ENCODE results near the gene SLCO2A1.
"Not testable (repeated sequence)": the region's sequence is repeated elsewhere in the genome, so short reads cannot be mapped to it uniquely, and the experiment has no call there.

The SLCO2A1 gene

DNA sequence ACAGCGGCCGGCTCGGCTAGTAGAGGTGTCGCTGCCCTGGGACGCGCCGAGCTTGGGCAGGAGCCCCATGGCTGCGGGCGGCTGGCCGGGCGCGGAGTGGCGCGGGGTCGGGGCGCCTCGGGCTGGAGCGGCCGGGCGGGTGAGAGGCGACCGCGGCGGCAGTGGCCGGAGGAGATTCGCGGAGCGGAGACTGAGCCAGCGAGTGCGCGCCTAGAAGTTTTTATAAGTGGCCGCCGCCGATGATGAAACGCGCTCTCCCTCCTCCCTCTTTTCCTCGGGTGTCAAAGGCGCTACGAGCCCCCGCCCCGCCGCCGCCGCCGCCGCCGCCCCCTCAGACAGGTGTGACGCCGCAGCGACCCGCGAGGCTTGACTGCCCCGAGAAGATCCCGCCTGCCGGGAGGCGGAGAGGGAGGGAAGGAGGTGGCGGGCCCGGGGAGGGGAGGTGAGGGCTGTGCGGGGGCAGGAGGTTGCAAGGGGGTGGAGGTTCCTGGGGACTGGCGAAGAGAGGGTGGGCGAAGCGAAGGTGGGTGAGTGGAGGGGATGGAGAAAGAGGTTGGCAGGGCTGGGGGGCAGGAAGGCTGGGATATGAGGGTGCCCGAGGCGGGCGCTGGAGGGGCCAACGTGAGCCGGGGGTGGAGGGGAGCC, at the start of gene SLCO2A1:
Gene SLCO2A1, minus strand, starts transcription at position 192 of the 645 bp plus-strand sequence. Its CDS starts 123 bp downstream, at position 69.
- DNase-seq, result no peak

DNA sequence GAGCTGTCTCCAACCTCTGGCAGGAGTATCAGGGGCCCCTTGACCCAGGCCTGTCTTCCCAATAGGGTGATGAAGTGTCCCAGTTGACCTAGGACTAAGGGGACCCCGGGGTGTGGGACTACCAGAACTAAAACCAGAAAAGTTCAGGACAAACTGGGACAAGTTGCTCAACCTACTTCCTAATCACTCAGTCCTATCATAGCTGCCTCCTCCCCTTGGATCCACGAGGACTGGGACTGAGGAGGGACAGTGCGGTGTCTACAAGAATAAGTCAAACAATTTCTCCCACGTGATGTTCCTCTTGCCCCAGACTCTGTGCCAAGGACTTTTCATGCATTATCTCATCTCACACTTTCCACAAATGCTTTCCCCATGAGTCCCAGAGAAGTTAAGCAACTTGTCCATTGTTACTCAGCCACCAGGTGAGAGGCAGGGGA, 49.4 kb upstream of the SLCO2A1 start:
- no peak for DNase-seq

DNA sequence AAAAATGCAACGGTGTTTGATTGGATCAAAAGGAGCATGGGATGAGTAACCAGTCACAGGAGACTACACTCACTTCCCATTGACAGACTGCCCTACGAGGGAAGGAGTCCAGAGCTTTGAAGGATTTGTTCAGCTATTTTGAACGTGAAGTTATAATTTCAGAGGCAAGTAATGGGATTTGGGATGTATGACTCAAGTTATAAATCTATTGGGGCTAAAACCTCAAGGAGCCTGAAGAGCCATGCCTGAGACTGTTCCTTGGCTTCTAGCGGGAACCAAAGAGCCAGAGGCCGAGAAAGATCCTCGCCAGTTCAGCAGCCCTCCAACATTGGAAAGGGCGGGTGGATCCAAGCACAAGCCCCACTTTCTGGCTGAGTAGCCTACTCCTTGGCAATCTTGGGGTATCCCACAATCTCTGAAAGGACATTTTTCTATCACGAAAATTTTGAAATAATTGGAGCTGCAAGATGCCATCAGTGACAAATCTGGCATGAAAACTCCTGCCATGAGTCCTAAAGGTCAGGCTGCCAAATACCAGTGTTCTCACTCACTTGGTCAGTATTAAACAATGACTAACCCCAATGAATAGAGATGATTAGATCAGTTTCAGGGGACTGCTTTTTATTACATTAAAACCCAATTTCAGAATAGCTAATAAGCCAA, 48.6 kb upstream of the SLCO2A1 start:
- no peak for DNase-seq

DNA sequence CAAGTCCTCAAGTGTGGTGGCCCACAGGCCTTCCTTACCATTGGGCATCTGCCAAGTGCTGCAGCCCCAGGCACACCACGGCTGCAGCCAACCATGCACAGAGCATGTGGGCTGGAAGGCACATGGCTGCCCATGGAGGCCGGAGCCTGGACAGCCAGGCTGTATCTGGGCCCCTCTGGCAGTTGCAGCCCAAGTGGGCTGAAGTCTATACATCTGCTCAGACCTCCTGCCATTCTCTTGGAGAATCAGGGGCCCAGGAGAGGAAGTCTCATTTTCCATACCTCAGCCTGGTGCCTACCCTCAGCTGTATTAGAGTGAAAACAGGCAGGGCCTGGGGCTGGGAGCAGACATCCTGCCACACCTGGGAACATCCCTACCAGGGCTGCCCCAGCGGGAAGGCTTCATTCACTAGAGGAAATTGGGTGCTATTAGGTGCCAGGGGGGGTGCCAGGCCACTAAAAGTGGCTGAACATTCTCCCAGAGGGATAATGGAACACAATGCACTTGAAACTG, 48.0 kb upstream of the SLCO2A1 start:
- no peak for DNase-seq

DNA sequence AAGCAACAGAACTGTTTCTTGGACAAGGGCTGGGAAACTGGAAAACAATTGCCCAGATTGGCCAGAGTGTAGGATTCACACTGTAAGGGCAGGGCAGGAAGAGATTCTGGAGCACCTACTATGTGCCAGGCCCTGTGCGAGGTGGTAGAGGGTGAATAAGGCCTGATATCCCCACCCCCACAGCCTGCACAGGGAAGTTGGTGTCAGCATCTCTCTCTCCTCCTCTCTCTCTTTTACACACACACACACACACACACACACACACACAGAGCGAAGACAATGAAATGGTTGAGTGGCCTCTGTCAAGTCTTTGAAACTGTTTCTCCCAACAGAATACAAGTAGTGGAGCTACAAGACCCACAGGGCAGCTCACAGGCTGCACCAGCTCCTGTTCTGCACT, 47.1 kb upstream of the SLCO2A1 start:
- no peak for DNase-seq

DNA sequence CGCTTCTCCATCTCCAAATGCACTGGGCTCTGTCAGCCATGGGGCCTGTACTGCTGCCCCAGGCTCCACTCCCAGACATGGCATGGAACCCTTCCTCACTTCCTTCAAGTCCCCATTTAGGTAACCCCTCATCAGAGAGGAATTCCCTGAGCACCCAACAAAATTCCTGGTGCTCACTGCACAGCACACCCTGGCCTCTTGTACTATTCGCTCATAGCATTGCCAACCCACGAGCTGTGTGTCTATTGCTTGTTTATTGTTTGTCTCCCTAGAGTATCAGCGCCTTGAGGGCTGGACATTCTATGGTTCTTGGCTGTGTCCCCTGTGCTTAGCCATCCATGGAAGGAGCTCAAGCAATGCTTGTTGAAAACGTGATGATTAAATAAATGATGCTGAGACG, 46.1 kb upstream of the SLCO2A1 start:
- DNase-seq, result no peak

DNA sequence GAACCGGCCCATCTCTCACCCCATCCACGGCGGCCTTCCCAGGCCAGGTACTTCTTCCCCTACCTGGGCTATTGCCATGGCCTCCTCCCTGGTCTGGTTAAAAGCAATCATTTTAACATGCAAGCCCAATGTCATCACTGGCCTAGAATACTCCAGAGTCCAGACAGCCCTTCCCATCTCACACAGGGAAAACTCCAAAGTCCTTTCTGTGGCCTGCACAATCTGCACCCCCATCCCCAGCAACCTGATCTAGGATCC, 45.8 kb upstream of the SLCO2A1 start:
- no peak for DNase-seq

DNA sequence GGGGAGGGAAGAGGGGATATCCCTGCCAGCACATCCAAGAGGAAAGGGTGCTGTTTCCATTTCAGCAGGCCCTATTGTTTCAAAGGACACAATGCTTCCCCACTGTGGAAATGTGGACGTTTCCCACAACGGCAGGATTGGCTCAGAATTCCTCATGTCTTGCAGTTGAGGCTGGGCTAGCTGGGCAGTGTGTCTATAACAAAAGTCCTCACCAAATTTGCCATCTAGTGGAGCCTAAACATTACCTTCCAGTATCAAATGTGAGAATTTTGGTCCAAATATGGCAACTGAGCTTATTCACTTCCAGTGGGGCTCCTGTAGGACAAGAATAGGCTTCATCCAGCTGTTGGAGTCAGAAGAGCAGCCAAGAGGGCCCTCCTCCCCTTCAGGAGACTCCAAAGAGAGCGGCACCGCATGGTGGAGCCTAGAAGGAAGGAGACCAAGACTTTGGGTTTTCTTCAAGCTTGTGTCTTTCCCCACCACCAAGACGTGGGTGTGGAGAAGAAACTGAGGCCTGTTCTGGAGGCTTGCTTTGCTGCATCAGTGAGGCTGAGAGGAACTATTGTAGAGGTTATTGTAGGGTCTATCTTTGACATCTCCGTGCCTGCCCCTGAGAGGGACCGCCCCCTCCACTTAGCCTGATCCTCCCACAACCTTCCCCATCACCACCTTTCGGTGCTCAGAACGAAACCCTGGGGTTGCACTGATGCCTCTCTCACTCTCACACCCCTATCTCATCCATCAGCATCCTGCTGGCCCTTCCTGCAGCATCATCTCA, 45.3 kb upstream of the SLCO2A1 start:
- no peak for DNase-seq

DNA sequence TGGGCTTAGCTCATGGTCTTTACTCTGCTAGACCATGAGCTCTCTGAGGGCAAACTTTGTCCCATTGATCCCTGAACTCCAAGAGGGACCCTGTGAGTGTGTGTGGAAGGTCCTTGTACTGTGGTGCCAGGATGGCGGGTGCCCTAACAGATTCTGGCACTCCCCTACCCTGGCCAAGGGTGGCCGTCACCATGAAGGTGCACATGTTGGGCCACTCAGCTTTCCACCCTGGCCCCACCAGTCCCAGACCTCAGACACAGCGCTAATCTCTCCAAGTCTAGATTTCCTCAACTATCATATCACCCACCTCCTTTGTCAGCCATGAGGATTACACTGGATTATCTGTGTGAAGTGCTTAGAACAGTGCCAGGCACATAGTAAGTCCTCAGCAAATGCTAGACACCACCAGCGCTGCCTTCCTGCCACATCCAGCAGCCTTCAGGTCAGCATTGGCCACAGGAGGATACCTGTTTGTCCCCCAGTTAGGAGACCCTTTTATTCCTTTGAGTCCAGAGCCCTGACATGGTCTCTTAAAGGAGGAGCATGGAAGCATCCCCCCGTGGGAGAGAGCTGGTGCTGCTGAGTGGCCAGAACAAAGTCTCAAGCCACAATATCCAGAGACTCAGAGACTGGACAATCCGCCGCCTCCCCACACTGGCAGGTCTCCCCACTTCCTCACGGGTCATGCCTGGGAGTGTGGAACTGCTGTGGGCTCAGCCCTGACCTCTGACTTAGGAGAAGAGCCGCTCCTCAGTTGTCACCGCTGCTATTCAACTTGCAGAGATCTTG, 44.5 kb upstream of the SLCO2A1 start:
- DNase-seq, result no peak

DNA sequence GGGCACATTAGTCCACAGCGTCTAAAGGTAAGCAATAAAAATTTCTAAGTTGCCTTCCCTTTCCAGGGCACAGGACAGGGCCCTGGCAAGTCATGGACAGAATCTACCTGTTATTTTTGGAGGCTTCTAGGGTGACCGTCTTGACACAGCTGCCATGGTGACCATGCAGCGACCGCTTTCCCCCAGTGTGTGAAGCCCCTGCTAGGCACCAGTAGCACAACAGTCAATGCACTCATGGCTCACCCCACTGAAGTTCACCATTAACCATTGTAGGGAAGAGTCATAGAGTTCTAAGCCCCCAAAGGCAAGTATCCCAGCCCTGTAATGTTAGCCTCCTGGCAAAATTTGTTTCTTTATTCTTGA, 43.8 kb upstream of the SLCO2A1 start:
- DNase-seq, result no peak

DNA sequence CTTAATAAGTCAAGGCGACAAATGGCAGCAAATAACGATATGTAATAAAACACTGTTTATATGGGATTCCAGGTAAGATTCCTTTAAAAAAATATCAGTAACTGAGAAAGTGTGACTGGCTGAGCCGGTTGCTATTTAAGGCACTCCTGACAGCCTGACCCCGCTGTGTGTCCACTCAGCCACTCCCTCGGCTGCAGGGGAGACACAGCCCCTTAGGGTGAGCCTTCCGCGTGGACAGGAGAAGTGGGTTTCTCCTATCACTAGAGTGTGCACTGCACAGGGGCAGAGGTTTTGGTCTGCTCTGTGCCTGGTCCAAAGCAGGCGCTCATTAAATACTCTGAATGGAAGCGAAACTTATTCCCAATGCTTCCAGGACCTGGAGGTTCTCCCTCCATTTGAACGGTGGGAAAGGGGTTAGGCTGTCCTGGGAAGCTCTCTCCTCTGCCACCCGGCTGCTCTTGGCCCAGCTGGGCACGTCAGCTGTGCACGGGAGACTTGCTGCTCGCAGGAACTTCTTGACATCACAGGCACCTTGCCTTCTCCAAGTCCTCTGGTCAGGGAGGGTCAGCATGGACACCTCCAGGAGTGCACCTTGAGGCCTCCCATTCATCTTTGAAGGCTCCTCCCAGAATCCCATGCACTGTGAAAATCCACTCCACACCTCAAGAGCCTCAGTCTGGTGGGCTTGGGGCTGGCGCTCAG, 43.3 kb upstream of the SLCO2A1 start:
- DNase-seq, result no peak

DNA sequence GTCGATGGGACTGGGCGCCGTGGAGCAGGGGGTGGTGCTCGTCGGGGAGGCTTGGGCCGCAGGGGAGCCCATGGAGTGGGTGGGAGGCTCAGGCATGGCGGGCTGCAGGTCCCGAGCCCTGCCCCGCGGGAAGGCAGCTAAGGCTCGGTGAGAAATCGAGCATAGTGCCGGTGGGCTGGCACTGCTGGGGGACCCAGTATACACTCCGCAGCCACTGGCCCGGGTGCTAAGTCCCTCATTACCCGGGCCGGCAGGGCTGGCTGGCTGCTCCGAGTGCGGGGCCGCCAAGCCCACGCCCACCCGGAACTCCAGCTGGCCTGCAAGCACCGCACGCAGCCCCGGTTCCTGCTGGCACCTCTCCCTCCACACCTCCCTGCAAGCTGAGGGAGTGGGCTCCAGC, 40.6 kb upstream of the SLCO2A1 start:
- not testable (repeated sequence) for DNase-seq

DNA sequence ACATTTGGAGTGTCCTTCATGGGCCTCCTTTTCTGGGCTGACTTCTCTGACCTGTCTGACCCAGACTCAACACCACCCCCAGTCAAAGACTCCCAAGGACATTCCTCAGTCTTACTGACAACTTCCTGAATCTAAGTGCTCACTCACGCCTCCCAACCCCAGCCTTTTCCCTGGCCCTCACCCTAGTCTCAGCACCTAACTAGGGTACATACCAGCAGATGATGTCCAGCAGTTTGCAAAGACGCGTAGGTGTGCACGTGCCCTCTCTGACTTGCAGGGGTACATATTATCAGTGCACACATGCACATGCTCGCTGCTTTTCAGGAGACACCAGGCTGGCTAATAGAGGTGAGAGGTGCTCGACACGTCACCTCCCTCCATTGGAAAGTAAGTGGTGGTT, 38.7 kb upstream of the SLCO2A1 start:
- no peak for DNase-seq

DNA sequence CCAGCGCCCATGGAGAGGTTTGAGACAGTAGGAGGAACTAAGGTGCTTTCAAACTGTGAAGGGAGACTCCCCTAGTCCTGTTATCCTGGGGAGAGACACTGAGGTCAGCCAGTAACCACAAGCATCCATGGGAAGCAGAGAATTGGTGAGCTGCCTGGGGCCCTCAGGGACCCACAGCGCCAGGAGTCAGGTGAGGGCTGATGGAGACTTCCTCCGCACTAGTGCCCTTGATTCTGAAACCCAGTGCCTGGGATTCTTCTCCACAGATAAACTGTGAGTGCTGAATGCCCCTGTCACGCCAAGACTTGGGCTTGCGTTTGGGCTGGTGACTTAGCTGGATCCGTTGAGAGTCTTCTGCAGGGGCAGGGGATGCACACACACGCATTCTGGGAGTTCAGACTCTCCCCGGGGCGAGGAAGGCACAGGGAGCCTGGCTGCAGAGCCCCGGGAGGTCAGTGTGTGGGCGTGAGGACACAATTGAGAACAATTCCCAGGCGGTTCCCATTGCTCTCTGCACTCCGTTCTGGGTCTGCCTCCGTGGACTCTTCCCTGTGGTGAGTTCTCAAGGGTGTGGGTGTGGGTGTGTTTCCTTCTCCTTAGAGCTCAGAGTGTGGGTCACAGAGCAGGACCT, 37.9 kb upstream of the SLCO2A1 start:
- DNase-seq, result no peak

DNA sequence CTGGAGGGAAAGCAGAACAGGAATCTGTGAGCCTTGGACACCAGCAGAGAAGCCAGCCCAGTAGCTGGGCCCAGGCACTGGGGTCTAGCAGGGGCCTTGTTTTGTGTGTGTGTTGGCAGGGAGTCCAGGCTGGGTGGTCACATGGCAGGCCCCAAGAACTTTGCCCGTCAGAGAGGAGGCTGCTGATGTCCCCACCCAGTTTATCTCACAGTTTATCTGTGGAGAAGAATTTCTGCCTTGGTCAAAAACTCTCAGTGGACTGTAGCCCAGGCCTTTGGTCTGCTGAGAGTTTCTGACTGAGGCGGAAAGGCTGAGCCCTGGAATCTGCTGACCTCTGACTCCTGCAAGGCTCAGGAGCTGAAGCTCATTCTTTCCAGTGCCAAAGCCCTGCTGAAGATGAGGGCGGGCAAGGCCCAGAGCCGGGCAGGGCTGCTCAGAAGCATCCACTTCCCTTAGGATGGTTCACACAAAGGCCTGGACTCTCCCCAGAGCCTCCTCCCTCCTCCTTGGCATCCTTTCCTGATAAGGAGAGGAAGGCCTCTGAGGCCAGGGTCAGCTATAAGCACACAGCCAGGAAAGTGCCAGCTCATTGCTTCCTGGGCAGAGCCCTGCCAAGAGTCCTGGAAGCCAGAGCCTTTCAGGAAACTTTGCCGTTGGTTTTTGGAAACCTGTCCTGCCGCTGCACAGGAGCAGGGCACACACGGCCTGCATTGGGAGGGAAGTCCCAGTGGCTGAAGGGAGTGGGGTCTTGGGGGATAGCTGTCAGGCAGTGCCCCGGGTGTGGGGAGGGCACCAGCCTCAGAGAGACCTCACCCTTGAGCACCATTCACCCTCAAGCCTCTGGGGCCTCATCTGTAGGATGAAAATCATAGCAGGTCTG, 37.2 kb upstream of the SLCO2A1 start:
- DNase-seq, result no peak

DNA sequence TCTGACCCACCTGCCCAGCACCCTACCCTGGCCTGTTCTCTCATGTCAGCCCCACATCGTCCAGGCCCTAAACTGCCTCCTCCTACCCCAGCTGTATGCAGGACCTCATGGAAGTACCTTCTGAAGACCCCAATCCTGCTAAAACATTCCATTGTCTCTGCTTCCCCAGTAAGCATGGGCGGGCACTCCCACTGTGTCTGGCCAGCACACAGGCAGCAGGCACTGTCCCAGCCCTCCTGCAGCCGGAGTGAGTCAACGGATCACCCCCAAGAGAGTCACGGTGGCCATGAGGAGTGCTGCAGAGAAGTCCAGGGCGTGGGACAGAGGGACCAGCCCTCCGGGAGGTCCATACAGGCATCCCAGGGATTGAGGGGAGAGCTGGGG, 36.4 kb upstream of the SLCO2A1 start:
- no peak for DNase-seq

DNA sequence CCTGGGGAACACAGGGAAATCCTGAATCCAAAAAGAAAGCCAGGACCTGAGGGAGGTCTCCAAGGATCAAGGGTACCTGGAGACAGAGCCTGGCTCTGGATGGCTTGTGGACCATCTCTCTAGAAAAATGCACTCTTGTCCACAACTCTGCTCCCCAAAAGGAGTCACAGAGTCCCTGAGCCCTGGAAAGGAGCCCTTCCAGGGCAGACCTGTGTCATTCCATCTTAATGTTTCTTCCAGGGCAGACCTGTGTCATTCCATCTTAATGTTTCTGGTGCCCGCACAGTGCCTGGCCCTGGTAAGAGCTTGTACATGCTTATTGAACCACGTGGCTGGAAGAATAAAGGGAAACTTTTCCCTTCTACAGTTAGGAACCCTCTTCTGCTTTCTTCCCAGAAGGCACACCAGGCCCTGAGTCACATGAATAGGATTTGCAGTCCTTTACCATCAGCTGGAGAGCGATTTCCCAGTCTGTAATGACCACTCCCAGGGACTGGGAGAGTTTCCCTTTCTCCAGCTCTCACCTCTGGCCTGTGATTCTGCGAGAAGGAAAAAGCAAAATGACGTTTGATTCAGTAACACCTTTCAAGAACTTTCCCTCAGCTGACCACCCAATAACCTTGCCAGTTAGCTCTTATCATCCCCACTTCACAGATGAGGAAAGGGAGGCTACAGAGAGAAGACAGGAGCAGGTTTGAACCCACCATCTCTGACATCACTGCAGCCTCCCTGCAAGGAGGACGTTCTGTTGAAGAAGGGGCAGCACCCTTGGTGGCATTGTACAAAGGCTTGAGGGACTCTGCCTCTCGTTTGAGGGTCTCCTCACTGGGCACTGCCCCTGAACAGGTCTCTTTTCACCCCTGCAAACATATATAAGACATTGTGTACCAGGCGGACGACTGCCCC, 35.8 kb upstream of the SLCO2A1 start:
- DNase-seq, result no peak

DNA sequence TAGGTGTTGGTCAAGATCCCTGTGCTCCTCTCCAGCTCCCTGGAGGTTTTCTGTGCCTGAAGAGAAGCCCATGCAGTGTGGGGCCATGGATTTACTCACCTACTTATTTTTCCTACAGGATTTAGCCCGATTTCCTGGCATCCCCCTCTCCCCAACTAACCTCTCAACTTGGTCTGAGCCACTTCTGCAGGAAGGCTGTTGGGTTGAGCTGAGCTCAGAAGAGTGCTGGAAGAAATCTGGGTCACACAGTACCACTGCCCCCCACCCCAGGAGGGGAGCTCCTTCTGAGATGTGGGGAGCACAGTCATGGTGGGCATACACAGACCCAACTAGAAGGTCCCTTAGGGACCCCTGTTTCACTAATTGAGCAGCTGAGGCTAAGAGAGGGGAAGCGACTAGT, 34.4 kb upstream of the SLCO2A1 start:
- no peak for DNase-seq

DNA sequence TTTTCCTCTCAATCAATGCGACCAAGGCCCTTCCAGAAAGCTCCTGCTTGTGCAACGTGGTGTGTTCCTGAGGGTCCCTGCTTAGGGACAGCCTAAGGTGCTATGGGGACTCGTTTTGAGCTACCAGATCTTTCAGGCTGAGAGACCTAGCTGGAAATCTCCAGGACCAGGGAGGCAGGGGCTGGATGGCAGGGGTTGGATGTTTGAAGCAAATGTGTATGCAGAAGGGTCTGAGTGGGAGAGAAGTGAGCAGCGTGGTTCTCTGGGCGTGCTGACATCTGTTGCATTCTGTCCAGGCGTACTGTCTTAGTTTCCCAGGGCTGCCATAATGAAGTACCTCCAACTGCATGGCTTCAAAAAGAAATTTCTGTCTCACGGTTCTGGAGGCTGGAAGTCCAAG, 31.7 kb upstream of the SLCO2A1 start:
- DNase-seq, result no peak
